Lung (tissue), 12 donors: ENCODE measurements around the gene OR10G7. TPM values are rescaled to one million over a fixed set of nuclear protein-coding genes. Genes with fewer than 3 reads are reported as not detected.

ENCODE experiments used
- ATAC-seq: fragments of 200-7000 bp; cut with Tn5 transposase; one replicate; pipeline ENCODE4 v1.9.1; 2020; ENCODE audit warnings: moderate number of reproducible peaks; ENCODE audit not compliant: insufficient read depth, low FRiP score
- DNase-seq, 3 donors: peaks; one replicate each; pipeline ENCODE4 v3.0.0-alpha.2; 2013 to 2017
- H3K27ac ChIP-seq, 2 donors: one replicate each; pipeline ENCODE4 v1.5.1; 2013; ENCODE audit warnings: mild to moderate bottlenecking in 2 of 2, moderate library complexity in 2 of 2, control low read depth in 1 of 2, inconsistent platforms in 1 of 2, low read depth in 1 of 2, low read length in 1 of 2
- H3K27me3 ChIP-seq, 3 donors: one replicate each; pipeline ENCODE4 v1.5.1; 2013; ENCODE audit warnings: low read length in 2 of 3; ENCODE audit not compliant: control insufficient read depth in 3 of 3, insufficient read depth in 3 of 3
- H3K36me3 ChIP-seq, 4 donors: one replicate each; pipeline ENCODE4 v1.5.1; 2013; ENCODE audit warnings: low read length in 4 of 4, mild to moderate bottlenecking in 1 of 4, moderate library complexity in 1 of 4; ENCODE audit not compliant: control insufficient read depth in 4 of 4, insufficient read depth in 4 of 4
- H3K4me1 ChIP-seq, 5 donors: one replicate each; pipeline ENCODE4 v1.5.1; 2013; ENCODE audit warnings: low read length in 5 of 5, mild to moderate bottlenecking in 2 of 5, moderate library complexity in 1 of 5; ENCODE audit not compliant: control insufficient read depth in 5 of 5, insufficient read depth in 5 of 5
- H3K4me3 ChIP-seq: one replicate; pipeline ENCODE4 v1.5.1; 2013; ENCODE audit warnings: mild to moderate bottlenecking, control low read depth, moderate library complexity
- H3K9ac ChIP-seq, 2 donors: one replicate each; pipeline ENCODE4 v1.5.1; 2013; ENCODE audit warnings: low read length in 2 of 2, control low read depth in 1 of 2; ENCODE audit not compliant: insufficient read depth in 1 of 2
- H3K9me3 ChIP-seq, 4 donors: one replicate each; pipeline ENCODE4 v1.5.1; 2013; ENCODE audit warnings: low read length in 3 of 4, mild to moderate bottlenecking in 1 of 4, moderate library complexity in 1 of 4; ENCODE audit not compliant: control insufficient read depth in 4 of 4, insufficient read depth in 3 of 4
- CTCF ChIP-seq: IDR thresholded peaks from 2 replicates; pipeline ENCODE4 v1.5.1; 2012; ENCODE audit warnings: mild to moderate bottlenecking; ENCODE audit errors: control extremely low read depth, extremely low read depth
- WGBS, 2 donors: extraction: QIAGEN DNeasy Blood & Tissue Kit; methylation state at CpG; one replicate each; pipeline ENCODE4 v1.1.7; 2013; 5-methylcytosine and 5-hydroxymethylcytosine counted together
- polyA plus RNA-seq, 2 donors: library from polyadenylated mRNA; stranded (reverse); fragments of 200-250 nt; gene quantifications; one replicate each; pipeline ENCODE4 v1.2.1, GENCODE V29; 2013
- total RNA-seq, 2 donors: library from RNA; depleted of rRNA in 1 of 2; stranded (reverse); fragments of >200 nt in 1 of 2; gene quantifications; one replicate each; pipeline ENCODE4 v1.2.1, GENCODE V29; 2014 to 2021
- donor health status: control.
- donor health status: control.
- donor health status: Bipolar disorder and iron deficiency.
- donor health status: healthy.
- donor health status: DM: yes; HTN: yes; CAD: no.

The OR10G7 gene
- total and polyA plus RNA-seq, 4 donors = not detected

- ATAC-seq = no peak
- WGBS, 2 donors = 76 to 84% methylated on average over 4 of the region's 4 CpGs
- Histone ChIP-seq H3K9ac (no peak overlapping the region), H3K4me3 (no peak overlapping the region), H3K36me3 (no peaks in the 10 kb centered on the region), H3K4me1 (peaks cover 0 to 9% (median 0%) of the 10 kb centered on the region in 5 donors), H3K27me3 (peaks cover 0 to 7% (median 0%) of the 10 kb centered on the region in 3 donors), H3K9me3 (peaks cover 0 to 1% (median 0%) of the 10 kb centered on the region in 4 donors), H3K27ac (no peak overlapping the region)
- TF ChIP-seq CTCF = no peak
- DNase-seq = no peak
These were observed 41.2 kb upstream of the OR10G7 start for GRCh38 chr11:124082371-124082770.

GRCh38 chr11:124081483-124081882, 40.4 kb upstream of the OR10G7 start:
- no peak overlapping the region for H3K27ac ChIP-seq
- WGBS, 2 donors = 83 to 89% methylated on average over 3 of the region's 3 CpGs
- H3K9ac ChIP-seq = no peak overlapping the region
- H3K36me3 ChIP-seq = no peaks in the 10 kb centered on the region
- peaks cover 0 to 1% (median 0%) of the 10 kb centered on the region in 4 donors for H3K9me3 ChIP-seq
- ATAC-seq (no peak), DNase-seq (no peak)
- TF ChIP-seq CTCF = no peak
- H3K4me3 ChIP-seq = no peak overlapping the region
- peaks cover 0 to 6% (median 0%) of the 10 kb centered on the region in 3 donors for H3K27me3 ChIP-seq
- H3K4me1 ChIP-seq = peaks cover 0 to 12% (median 0%) of the 10 kb centered on the region in 5 donors

GRCh38 chr11:124080327-124081001, 39.3 kb upstream of the OR10G7 start:
- no peak for DNase-seq
- Histone ChIP-seq H3K27ac (no peak overlapping the region), H3K9ac (no peak overlapping the region), H3K9me3 (peaks cover 0 to 1% (median 0%) of the 10 kb centered on the region in 4 donors), H3K36me3 (no peaks in the 10 kb centered on the region), H3K4me1 (peaks cover 0 to 22% (median 0%) of the 10 kb centered on the region in 5 donors), H3K27me3 (peaks cover 0 to 2% (median 0%) of the 10 kb centered on the region in 3 donors), H3K4me3 (no peak overlapping the region)
- WGBS, 2 donors = 67 to 75% methylated on average over 8 of the region's 8 CpGs
- ATAC-seq = no peak
- no peak for TF ChIP-seq CTCF
